HCT116 (cell line): Measurements from ENCODE around the gene DDX24. TPM values are rescaled to one million over a fixed set of nuclear protein-coding genes. Genes with fewer than 3 reads are reported as not detected.

Experiments
- ATAC-seq: fragments of 200-7000 bp; cut with Tn5 transposase; 2 replicates; pipeline ENCODE4 v1.9.1; 2020; ENCODE audit warnings: mild to moderate bottlenecking, moderate library complexity
- BruUV-seq: library from RNA; stranded (reverse); fragments of 400-500 nt; replicated peaks from 2 replicates; lab custom pipeline; 2021; lab: Mats Ljungman, UMichigan
- CTCF ChIA-PET: fragments of 300-600 bp; sonication (Branson Sonifier 250); formaldehyde crosslinking; loops from one replicate; lab custom pipeline; 2021; ENCODE audit warnings: antibody characterized with exemption; lab: Charles Lee
- POLR2A ChIA-PET: fragments of 300-600, 350-600 bp; sonication (Branson Sonifier 250); formaldehyde crosslinking; loops from one replicate; lab custom pipeline; 2021; ENCODE audit warnings: antibody characterized with exemption; lab: Charles Lee
- RAD21 ChIA-PET, 2 experiments: fragments of 300-600 bp; sonication (Branson Sonifier 250); formaldehyde crosslinking; loops; one replicate each; lab custom pipeline; 2023; ENCODE audit warnings: low total read pairs in 2 of 2; ENCODE audit not compliant: uncharacterized antibody in 2 of 2, unreplicated experiment in 2 of 2, low non-redundant PET in 1 of 2; lab: Charles Lee
- DNase-seq: peaks from one replicate; pipeline ENCODE4 v3.0.0-alpha.2; 2010; ENCODE audit warnings: low read depth, low spot score
- H2AFZ ChIP-seq: fragments of 200-600 bp; shearing (Covaris generic), sonication (generic); 2 replicates; pipeline ENCODE4 v1.6.1; 2017; ENCODE audit warnings: low read depth, mixed run types, mixed read lengths, antibody characterized with exemption, low read length; ENCODE audit not compliant: poor library complexity, severe bottlenecking
- H3K27ac ChIP-seq: 2 replicates; pipeline ENCODE4 v1.5.1; 2012; ENCODE audit warnings: low read depth, low read length
- H3K27me3 ChIP-seq: fragments of 200-600 bp; sonication (generic); 2 replicates; pipeline ENCODE4 v1.6.1; 2016; ENCODE audit warnings: mixed run types, low read length, mixed read lengths; ENCODE audit not compliant: insufficient read depth
- H3K36me3 ChIP-seq, 2 experiments: fragments of 200-500 bp in 1 of 2; fragments of 200-600 bp in 1 of 2; sonication (Bioruptor generic) in 1 of 2; sonication (generic) in 1 of 2; 2 replicates each; pipeline versions ENCODE4 v1.5.1 to v1.6.1; 2014 to 2016; ENCODE audit warnings: low read length in 2 of 2, inconsistent platforms in 1 of 2, mixed read lengths in 1 of 2, mixed run types in 1 of 2; ENCODE audit not compliant: insufficient read depth in 2 of 2, control insufficient read depth in 1 of 2
- H3K4me1 ChIP-seq, 2 experiments: fragments of 200-600 bp in 1 of 2; sonication (generic) in 1 of 2; 2 replicates each; pipeline versions ENCODE4 v1.5.1 to v1.6.1; 2012 to 2017; ENCODE audit warnings: low read length in 2 of 2, inconsistent platforms in 1 of 2, mild to moderate bottlenecking in 1 of 2, mixed read lengths in 1 of 2, mixed run types in 1 of 2, moderate library complexity in 1 of 2; ENCODE audit not compliant: insufficient read depth in 2 of 2, control insufficient read depth in 1 of 2
- H3K4me2 ChIP-seq: fragments of 200-600 bp; sonication (generic); 2 replicates; pipeline ENCODE4 v1.6.1; 2017; ENCODE audit warnings: mixed run types, low read length, mixed read lengths
- H3K4me3 ChIP-seq, 2 experiments: fragments of 200-600 bp in 1 of 2; sonication (generic) in 1 of 2; replicated peaks in 1 of 2; 2 replicates each; pipeline ENCODE4 v1.5.1; 2011 to 2016; ENCODE audit warnings: low read length in 2 of 2, control low read depth in 1 of 2, low read depth in 1 of 2, mild to moderate bottlenecking in 1 of 2, mixed read lengths in 1 of 2, mixed run types in 1 of 2
- H3K79me2 ChIP-seq: fragments of 200-600 bp; sonication (generic); 2 replicates; pipeline ENCODE4 v1.6.1; 2017; ENCODE audit warnings: mild to moderate bottlenecking, mixed run types, low read length, moderate library complexity, mixed read lengths; ENCODE audit not compliant: insufficient read depth
- H3K9ac ChIP-seq: fragments of 200-600 bp; sonication (generic); 2 replicates; pipeline ENCODE4 v1.6.1; 2016; ENCODE audit warnings: low read length, mixed read lengths
- H3K9me2 ChIP-seq: fragments of 200-600 bp; sonication (generic), shearing (Covaris generic); 2 replicates; pipeline ENCODE4 v1.6.1; 2017; ENCODE audit warnings: mixed run types, mild to moderate bottlenecking, moderate library complexity; ENCODE audit not compliant: insufficient read depth
- H3K9me3 ChIP-seq, 2 experiments: fragments of 200-500 bp in 1 of 2; fragments of 200-600 bp in 1 of 2; sonication (Bioruptor generic) in 1 of 2; sonication (generic) in 1 of 2; 2 replicates each; pipeline ENCODE4 v1.6.1; 2014 to 2017; ENCODE audit warnings: low read length in 2 of 2, mixed read lengths in 2 of 2, inconsistent platforms in 1 of 2, low read depth in 1 of 2, mild to moderate bottlenecking in 1 of 2, mixed run types in 1 of 2, moderate library complexity in 1 of 2; ENCODE audit not compliant: control insufficient read depth in 1 of 2, insufficient read depth in 1 of 2
- H4K20me1 ChIP-seq: fragments of 200-600 bp; sonication (generic), shearing (Covaris generic); 2 replicates; pipeline ENCODE4 v1.6.1; 2017; ENCODE audit warnings: mixed run types, mild to moderate bottlenecking, moderate library complexity; ENCODE audit not compliant: insufficient read depth
- CEBPB ChIP-seq: IDR thresholded peaks from 2 replicates; pipeline ENCODE4 v1.6.1; 2012; ENCODE audit warnings: low read depth
- EGR1 ChIP-seq: IDR thresholded peaks from 2 replicates; pipeline ENCODE4 v1.6.1; 2012; ENCODE audit warnings: low read depth
- ELF1 ChIP-seq: IDR thresholded peaks from 2 replicates; pipeline ENCODE4 v1.6.1; 2012; ENCODE audit warnings: low read depth, borderline replicate concordance
- EZH2 ChIP-seq: fragments of 200-600 bp; sonication (generic); IDR thresholded peaks from 2 replicates; pipeline ENCODE4 v1.6.1; 2017; ENCODE audit warnings: antibody characterized with exemption, mixed run types
- FOSL1 ChIP-seq: IDR thresholded peaks from 2 replicates; pipeline ENCODE4 v1.6.1; 2012; ENCODE audit warnings: low read depth
- POLR2A ChIP-seq: IDR thresholded peaks from 2 replicates; pipeline ENCODE4 v1.7.0; 2011; ENCODE audit warnings: borderline replicate concordance; ENCODE audit not compliant: insufficient read depth, insufficient read length; ENCODE audit errors: extremely low read depth
- POLR2AphosphoS5 ChIP-seq: IDR thresholded peaks from 2 replicates; pipeline ENCODE4 v1.6.1; 2011; ENCODE audit warnings: mild to moderate bottlenecking, low read depth, low read length, moderate library complexity
- RAD21 ChIP-seq: IDR thresholded peaks from 2 replicates; pipeline ENCODE4 v1.6.1; 2012; ENCODE audit warnings: low read depth, mild to moderate bottlenecking
- SP1 ChIP-seq: IDR thresholded peaks from 2 replicates; pipeline ENCODE4 v1.6.1; 2012; ENCODE audit warnings: low read depth
- SRF ChIP-seq: IDR thresholded peaks from 2 replicates; pipeline ENCODE4 v1.6.1; 2012; ENCODE audit warnings: low read depth
- TCF7L2 ChIP-seq: IDR thresholded peaks from 2 replicates; pipeline ENCODE4 v1.7.0; 2011; ENCODE audit warnings: borderline replicate concordance, inconsistent platforms; ENCODE audit not compliant: insufficient read depth, insufficient read length; ENCODE audit errors: extremely low read depth
- YY1 ChIP-seq: IDR thresholded peaks from 2 replicates; pipeline ENCODE4 v1.6.1; 2011; ENCODE audit warnings: low read length, low read depth, moderate library complexity, mild to moderate bottlenecking; ENCODE audit not compliant: insufficient replicate concordance; ENCODE audit errors: extremely low read depth
- ZFX ChIP-seq: fragments of 450-650 bp; IDR thresholded peaks from 2 replicates; pipeline ENCODE4 v1.6.1; 2017
- ZNF274 ChIP-seq: fragments of 200-500 bp; sonication (Bioruptor generic); IDR thresholded peaks from 2 replicates; pipeline ENCODE4 v1.6.1; 2014; ENCODE audit warnings: mild to moderate bottlenecking, low read depth, low read length, inconsistent platforms
- intact Hi-C: fragments of 100-400 bp; cut with micrococcal nuclease; formaldehyde crosslinking; loops from 2 replicates; pipeline ENCODE4 v1.10.0; 2022
- total RNA-seq: library from RNA; stranded (reverse); gene quantifications from one replicate; pipeline ENCODE4 v1.2.1, GENCODE V29; 2021; ENCODE audit not compliant: unreplicated experiment
- TF ChIP-seq, protein P1 (sequence below): IDR thresholded peaks from 2 replicates; pipeline ENCODE4 v1.6.1; 2011; ENCODE audit warnings: mild to moderate bottlenecking, low read length, moderate library complexity; ENCODE audit not compliant: insufficient replicate concordance; ENCODE audit errors: extremely low read depth
- TF ChIP-seq, protein P2 (sequence below): IDR thresholded peaks from 2 replicates; pipeline ENCODE4 v1.6.1; 2012
- TF ChIP-seq, protein P3 (sequence below), 3 experiments: fragments of 200-600 bp in 1 of 3; sonication (generic) in 1 of 3; IDR thresholded peaks in 2 of 3; conservative IDR thresholded peaks in 1 of 3; 2 replicates each; pipeline ENCODE4 v1.5.1; 2012 to 2017; ENCODE audit warnings: low read depth in 2 of 3, low read length in 2 of 3, antibody characterized with exemption in 1 of 3, borderline replicate concordance in 1 of 3, control low read depth in 1 of 3, mild to moderate bottlenecking in 1 of 3, mixed read lengths in 1 of 3, mixed run types in 1 of 3, moderate library complexity in 1 of 3; ENCODE audit not compliant: insufficient read depth in 1 of 3
- TF ChIP-seq, protein P4 (sequence below): IDR thresholded peaks from 2 replicates; pipeline ENCODE4 v1.6.1; 2012; ENCODE audit warnings: low read depth
- TF ChIP-seq, protein P5 (sequence below): IDR thresholded peaks from 2 replicates; pipeline ENCODE4 v1.6.1; 2012

The DDX24 gene
- total RNA-seq, 1 experiment from 2014 or later: 169 TPM

DNA sequence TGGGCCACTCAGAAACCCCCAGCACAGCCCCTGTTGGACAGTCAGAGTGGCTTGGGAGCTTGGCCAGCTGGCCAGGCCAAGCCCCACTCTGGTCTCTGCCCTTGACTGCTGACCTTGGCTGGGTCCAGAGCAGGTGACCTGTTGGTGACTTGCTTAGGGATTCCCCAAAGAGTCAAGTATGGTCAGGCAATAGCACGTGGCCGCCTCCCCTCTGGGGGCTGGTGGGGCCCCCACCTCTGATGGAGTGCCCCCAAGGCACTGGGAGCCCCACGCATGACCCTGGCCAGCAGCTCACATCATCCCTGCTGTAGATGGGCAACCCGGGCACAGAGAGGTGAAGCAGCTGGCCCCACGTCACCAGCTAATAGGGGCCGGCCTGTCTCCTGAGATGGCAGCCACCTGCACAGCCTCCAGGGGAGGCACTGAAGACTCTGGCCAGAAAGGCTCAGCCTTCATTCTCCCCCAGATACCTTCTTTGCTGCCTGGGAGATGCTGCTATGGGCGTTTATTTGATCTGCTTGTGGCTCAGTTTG, 82.1 kb downstream of the DDX24 start:
- RAD21 ChIA-PET: no interaction called here
- no peaks in the 10 kb centered on the region for H3K9me3 ChIP-seq
- POLR2A ChIA-PET: no interaction called here
- no peak overlapping the region for H2AFZ ChIP-seq
- TF ChIP-seq CEBPB (no peak), FOSL1 (no peak), SRF (no peak), EGR1 (no peak), ELF1 (no peak), POLR2A (no peak), EZH2 (no peak), RAD21 (no peak), POLR2AphosphoS5 (no peak), TCF7L2 (no peak), ZNF274 (no peak), ZFX (no peak), SP1 (no peak), YY1 (no peak)
- TF ChIP-seq, protein P1, sequence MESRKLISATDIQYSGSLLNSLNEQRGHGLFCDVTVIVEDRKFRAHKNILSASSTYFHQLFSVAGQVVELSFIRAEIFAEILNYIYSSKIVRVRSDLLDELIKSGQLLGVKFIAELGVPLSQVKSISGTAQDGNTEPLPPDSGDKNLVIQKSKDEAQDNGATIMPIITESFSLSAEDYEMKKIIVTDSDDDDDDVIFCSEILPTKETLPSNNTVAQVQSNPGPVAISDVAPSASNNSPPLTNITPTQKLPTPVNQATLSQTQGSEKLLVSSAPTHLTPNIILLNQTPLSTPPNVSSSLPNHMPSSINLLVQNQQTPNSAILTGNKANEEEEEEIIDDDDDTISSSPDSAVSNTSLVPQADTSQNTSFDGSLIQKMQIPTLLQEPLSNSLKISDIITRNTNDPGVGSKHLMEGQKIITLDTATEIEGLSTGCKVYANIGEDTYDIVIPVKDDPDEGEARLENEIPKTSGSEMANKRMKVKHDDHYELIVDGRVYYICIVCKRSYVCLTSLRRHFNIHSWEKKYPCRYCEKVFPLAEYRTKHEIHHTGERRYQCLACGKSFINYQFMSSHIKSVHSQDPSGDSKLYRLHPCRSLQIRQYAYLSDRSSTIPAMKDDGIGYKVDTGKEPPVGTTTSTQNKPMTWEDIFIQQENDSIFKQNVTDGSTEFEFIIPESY: no peak
- TF ChIP-seq, protein P2, sequence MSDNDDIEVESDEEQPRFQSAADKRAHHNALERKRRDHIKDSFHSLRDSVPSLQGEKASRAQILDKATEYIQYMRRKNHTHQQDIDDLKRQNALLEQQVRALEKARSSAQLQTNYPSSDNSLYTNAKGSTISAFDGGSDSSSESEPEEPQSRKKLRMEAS: no peak
- TF ChIP-seq, protein P3, sequence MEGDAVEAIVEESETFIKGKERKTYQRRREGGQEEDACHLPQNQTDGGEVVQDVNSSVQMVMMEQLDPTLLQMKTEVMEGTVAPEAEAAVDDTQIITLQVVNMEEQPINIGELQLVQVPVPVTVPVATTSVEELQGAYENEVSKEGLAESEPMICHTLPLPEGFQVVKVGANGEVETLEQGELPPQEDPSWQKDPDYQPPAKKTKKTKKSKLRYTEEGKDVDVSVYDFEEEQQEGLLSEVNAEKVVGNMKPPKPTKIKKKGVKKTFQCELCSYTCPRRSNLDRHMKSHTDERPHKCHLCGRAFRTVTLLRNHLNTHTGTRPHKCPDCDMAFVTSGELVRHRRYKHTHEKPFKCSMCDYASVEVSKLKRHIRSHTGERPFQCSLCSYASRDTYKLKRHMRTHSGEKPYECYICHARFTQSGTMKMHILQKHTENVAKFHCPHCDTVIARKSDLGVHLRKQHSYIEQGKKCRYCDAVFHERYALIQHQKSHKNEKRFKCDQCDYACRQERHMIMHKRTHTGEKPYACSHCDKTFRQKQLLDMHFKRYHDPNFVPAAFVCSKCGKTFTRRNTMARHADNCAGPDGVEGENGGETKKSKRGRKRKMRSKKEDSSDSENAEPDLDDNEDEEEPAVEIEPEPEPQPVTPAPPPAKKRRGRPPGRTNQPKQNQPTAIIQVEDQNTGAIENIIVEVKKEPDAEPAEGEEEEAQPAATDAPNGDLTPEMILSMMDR (IDR thresholded peaks at IDR 0.05 in 2 of 3, conservative IDR thresholded peaks at IDR 0.05 in 1 of 3; ENCODE audit: borderline replicate concordance in 1 of 3, insufficient read depth in 1 of 3, low read depth in 2 of 3, low read length in 2 of 3): no peak
- TF ChIP-seq, protein P4, sequence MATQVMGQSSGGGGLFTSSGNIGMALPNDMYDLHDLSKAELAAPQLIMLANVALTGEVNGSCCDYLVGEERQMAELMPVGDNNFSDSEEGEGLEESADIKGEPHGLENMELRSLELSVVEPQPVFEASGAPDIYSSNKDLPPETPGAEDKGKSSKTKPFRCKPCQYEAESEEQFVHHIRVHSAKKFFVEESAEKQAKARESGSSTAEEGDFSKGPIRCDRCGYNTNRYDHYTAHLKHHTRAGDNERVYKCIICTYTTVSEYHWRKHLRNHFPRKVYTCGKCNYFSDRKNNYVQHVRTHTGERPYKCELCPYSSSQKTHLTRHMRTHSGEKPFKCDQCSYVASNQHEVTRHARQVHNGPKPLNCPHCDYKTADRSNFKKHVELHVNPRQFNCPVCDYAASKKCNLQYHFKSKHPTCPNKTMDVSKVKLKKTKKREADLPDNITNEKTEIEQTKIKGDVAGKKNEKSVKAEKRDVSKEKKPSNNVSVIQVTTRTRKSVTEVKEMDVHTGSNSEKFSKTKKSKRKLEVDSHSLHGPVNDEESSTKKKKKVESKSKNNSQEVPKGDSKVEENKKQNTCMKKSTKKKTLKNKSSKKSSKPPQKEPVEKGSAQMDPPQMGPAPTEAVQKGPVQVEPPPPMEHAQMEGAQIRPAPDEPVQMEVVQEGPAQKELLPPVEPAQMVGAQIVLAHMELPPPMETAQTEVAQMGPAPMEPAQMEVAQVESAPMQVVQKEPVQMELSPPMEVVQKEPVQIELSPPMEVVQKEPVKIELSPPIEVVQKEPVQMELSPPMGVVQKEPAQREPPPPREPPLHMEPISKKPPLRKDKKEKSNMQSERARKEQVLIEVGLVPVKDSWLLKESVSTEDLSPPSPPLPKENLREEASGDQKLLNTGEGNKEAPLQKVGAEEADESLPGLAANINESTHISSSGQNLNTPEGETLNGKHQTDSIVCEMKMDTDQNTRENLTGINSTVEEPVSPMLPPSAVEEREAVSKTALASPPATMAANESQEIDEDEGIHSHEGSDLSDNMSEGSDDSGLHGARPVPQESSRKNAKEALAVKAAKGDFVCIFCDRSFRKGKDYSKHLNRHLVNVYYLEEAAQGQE: no peak
- TF ChIP-seq, protein P5, sequence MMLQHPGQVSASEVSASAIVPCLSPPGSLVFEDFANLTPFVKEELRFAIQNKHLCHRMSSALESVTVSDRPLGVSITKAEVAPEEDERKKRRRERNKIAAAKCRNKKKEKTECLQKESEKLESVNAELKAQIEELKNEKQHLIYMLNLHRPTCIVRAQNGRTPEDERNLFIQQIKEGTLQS: no peak
- H3K9ac ChIP-seq: no peak overlapping the region
- no peaks in the 10 kb centered on the region for H3K27me3 ChIP-seq
- intact Hi-C loops: no loop called here
- H3K4me1 ChIP-seq: peaks cover 5 to 34% of the 10 kb centered on the region in 2 experiments; a peak in 3 of 4 replicates
- H3K36me3 ChIP-seq: no peaks in the 10 kb centered on the region
- no peaks in the 10 kb centered on the region for H3K9me2 ChIP-seq
- no peak overlapping the region for H3K4me3 ChIP-seq
- BruUV-seq: no TSS peak
- no peaks in the 10 kb centered on the region for H3K79me2 ChIP-seq
- no peaks in the 10 kb centered on the region for H4K20me1 ChIP-seq
- DNase-seq (no peak), ATAC-seq (no peak)
- CTCF ChIA-PET: interaction anchor here (0.6 to 10.4 kb wide), 4 partner anchors 13 to 138 kb away, joined by 3 to 121 read pairs (median 12); no protein-coding TSS in a partner anchor
- H3K27ac ChIP-seq: no peak overlapping the region
- H3K4me2 ChIP-seq: no peak overlapping the region
